Activated CD4-positive, CD25-positive, alpha-beta regulatory T cell treated with anti-CD3 and anti-CD28 coated beads, Interleukin-2, amount 50 U/mL, for 24 hours (primary cell): ENCODE results near the gene FDX1.

Experiments used
- ATAC-seq, 2 donors: fragments of 150-1000 bp; cut with Tn5 transposase; one replicate each; pipeline ENCODE4 v1.10.0; 2021; ENCODE audit warnings: mild to moderate bottlenecking in 1 of 2, moderate library complexity in 1 of 2

The FDX1 gene

GRCh38 chr11:110431674-110432073 lies 1.9 kb downstream of the FDX1 start:
- no peak for ATAC-seq

- ATAC-seq: no peak
These were observed 3.1 kb downstream of the FDX1 start for GRCh38 chr11:110432713-110433392.

GRCh38 chr11:110433393-110434333 lies 3.9 kb downstream of the FDX1 start:
- no peak for ATAC-seq

- no peak for ATAC-seq
These were observed 5.4 kb downstream of the FDX1 start for GRCh38 chr11:110434952-110435779.

- peak; percentile 50 to 65 for ATAC-seq
These were observed 6.3 kb downstream of the FDX1 start for GRCh38 chr11:110435780-110436717.

GRCh38 chr11:110438017-110438416 lies 8.3 kb downstream of the FDX1 start:
- no peak for ATAC-seq

GRCh38 chr11:110445437-110445836 lies 15.7 kb downstream of the FDX1 start:
- ATAC-seq: no peak

GRCh38 chr11:110446061-110446460 lies 16.3 kb downstream of the FDX1 start:
- no peak for ATAC-seq

GRCh38 chr11:110446594-110446993 lies 16.8 kb downstream of the FDX1 start:
- ATAC-seq: no peak

GRCh38 chr11:110447343-110447742 lies 17.6 kb downstream of the FDX1 start:
- no peak for ATAC-seq

- no peak for ATAC-seq
These were observed 18.4 kb downstream of the FDX1 start for GRCh38 chr11:110447897-110448745.

- no peak for ATAC-seq
These were observed 20.5 kb downstream of the FDX1 start for GRCh38 chr11:110450246-110450645.

- ATAC-seq: no peak
These were observed 23.0 kb downstream of the FDX1 start for GRCh38 chr11:110452720-110453119.

GRCh38 chr11:110453684-110454354 lies 24.1 kb downstream of the FDX1 start:
- ATAC-seq: peak in 1 of 2 donors; percentile 37

GRCh38 chr11:110454609-110455008 lies 24.9 kb downstream of the FDX1 start:
- ATAC-seq: peak; percentile 71 to 87

- ATAC-seq: peak; percentile 50 to 54
These were observed 26.0 kb downstream of the FDX1 start for GRCh38 chr11:110455718-110456117.

- no peak for ATAC-seq
These were observed 33.4 kb downstream of the FDX1 start for GRCh38 chr11:110463153-110463552.

- ATAC-seq: no peak
These were observed 35.5 kb downstream of the FDX1 start for GRCh38 chr11:110465231-110465630.

GRCh38 chr11:110467556-110467955 lies 37.8 kb downstream of the FDX1 start:
- no peak for ATAC-seq

- ATAC-seq: no peak
These were observed 38.4 kb downstream of the FDX1 start for GRCh38 chr11:110468121-110468520.
